ENCODE results near the gene PBX1. TPM values are rescaled to one million over a fixed set of nuclear protein-coding genes. Genes with fewer than 3 reads are reported as not detected.

Gene PBX1
- total and polyA plus RNA-seq, 2 experiments from 2014 or later: 9.7 to 38.8 TPM

DNA sequence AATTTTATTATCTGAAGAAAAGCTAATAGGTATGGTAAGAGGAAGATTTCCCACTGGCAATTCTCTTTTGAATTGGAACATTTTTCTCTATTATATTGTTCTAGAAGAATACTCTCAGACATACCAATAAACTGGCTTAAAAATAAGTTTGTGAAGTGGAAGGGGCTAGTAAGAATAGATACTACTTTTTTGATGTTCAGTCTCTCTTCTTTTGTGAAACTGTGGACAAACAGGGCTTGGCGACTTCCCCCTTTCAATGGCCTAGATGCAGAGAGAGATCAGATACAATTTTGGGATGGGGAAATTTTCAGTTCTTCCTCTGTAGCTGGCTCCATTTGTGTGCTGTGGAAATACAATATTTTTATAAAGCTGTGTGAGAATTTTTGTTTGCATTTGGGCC is 2.5 kb downstream of the PBX1 start:
- WGBS, 2 experiments (ENCODE audit: low coverage in 1 of 2, low lambda C conversion rate in 2 of 2, missing lambda C conversion rate in 2 of 2): 0% methylated on average over 1 of the region's 1 CpG
- TF ChIP-seq EZH2 (IDR thresholded peaks at IDR 0.05; ENCODE audit: insufficient read depth, poor library complexity, severe bottlenecking) (no peak), EZH2phosphoT487 (IDR thresholded peaks at IDR 0.05; ENCODE audit: insufficient read depth, low read depth) (no peak)
- peaks cover 14% of the 10 kb centered on the region for H3F3A ChIP-seq (ENCODE audit: insufficient read depth)
- in situ Hi-C loops (cut with MboI): no loop called here
- no peaks in the 10 kb centered on the region for H3K9me2 ChIP-seq (ENCODE audit: insufficient read depth)
- peak overlapping the region; percentile 70; the same call in 1 of the 2 replicates for H2AFZ ChIP-seq
- H3K4me1 ChIP-seq (ENCODE audit: insufficient read depth): peaks cover 18% of the 10 kb centered on the region
- H3K9ac ChIP-seq: peak overlapping the region; percentile 87
- no peaks in the 10 kb centered on the region for H3K36me3 ChIP-seq (ENCODE audit: low read depth)
- H3K4me3 ChIP-seq: peak overlapping the region; percentile 84
- H3K79me2 ChIP-seq (ENCODE audit: insufficient read depth): peaks cover 70% of the 10 kb centered on the region
- no peaks in the 10 kb centered on the region for H3K9me3 ChIP-seq (ENCODE audit: low read depth)
- peak overlapping the region; percentile 65 for H3K27ac ChIP-seq
- peak overlapping the region; percentile 98 for H3K4me2 ChIP-seq (ENCODE audit: unreplicated experiment)
- H4K20me1 ChIP-seq (ENCODE audit: insufficient read depth): no peaks in the 10 kb centered on the region
- no peaks in the 10 kb centered on the region for H3K27me3 ChIP-seq (replicated peaks; ENCODE audit: insufficient read depth)
- DNase-seq: peak; percentile 44

DNA sequence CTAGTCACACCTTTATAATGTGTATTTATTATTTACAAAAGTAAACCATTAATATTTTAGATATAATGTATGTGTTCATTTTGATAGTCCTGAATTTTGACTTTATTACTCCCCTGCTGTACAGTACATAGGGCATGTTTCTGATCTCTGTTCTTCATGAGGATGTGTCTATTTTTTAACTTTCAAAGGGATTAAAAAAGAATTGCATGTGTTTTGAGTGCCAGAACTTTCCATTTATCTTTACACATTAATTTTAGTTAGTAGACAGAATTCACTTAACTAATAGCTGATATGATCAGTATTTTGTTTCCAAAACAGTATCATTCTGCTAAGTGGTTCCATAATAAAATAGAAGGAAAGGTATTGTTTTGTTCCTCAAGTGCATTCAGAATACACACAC is 3.1 kb downstream of the PBX1 start:
- Histone ChIP-seq H3K79me2 (ENCODE audit: insufficient read depth) (peaks cover 76% of the 10 kb centered on the region), H3K4me3 (peak overlapping the region; percentile 84), H3K9me2 (ENCODE audit: insufficient read depth) (no peaks in the 10 kb centered on the region), H4K20me1 (ENCODE audit: insufficient read depth) (no peaks in the 10 kb centered on the region), H3K4me1 (ENCODE audit: insufficient read depth) (peaks cover 24% of the 10 kb centered on the region), H3K9ac (peak overlapping the region; percentile 87), H3K4me2 (ENCODE audit: unreplicated experiment) (peak overlapping the region; percentile 98), H3K27ac (peak overlapping the region; percentile 65; the same call in 1 of the 2 replicates), H3K36me3 (ENCODE audit: low read depth) (no peaks in the 10 kb centered on the region), H3K27me3 (replicated peaks; ENCODE audit: insufficient read depth) (no peaks in the 10 kb centered on the region), H2AFZ (no peak overlapping the region), H3F3A (ENCODE audit: insufficient read depth) (peaks cover 14% of the 10 kb centered on the region), H3K9me3 (ENCODE audit: low read depth) (no peaks in the 10 kb centered on the region)
- in situ Hi-C loops (cut with MboI): no loop called here
- TF ChIP-seq EZH2phosphoT487 (IDR thresholded peaks at IDR 0.05; ENCODE audit: insufficient read depth, low read depth): 0 out of 2 replicates have a peak, but pooled peaks have one; percentile 30
- no peak for TF ChIP-seq EZH2 (IDR thresholded peaks at IDR 0.05; ENCODE audit: insufficient read depth, poor library complexity, severe bottlenecking)
- DNase-seq: no peak

DNA sequence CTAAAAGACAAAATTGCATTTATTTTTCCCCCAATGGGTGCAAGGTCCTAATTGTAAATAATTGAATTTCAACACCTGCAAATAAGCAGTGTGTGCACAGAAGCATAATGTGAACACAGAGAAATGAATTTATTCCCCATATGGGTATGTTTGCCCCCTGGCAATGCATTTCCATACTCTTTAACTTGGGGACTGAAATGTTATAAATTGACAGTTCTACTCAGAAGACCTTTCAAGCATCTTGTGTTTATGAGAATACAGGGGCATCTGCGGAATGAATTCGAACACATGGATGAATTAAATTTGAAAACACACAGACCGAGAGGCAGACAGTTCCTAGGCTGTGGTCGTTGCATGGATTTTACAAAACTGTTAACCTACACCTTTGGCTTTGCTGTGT is 3.5 kb downstream of the PBX1 start:
- Histone ChIP-seq H3K9me2 (ENCODE audit: insufficient read depth) (no peaks in the 10 kb centered on the region), H3K27ac (peak overlapping the region; percentile 39; the same call in 1 of the 2 replicates), H3K4me1 (ENCODE audit: insufficient read depth) (peaks cover 24% of the 10 kb centered on the region), H3K4me2 (ENCODE audit: unreplicated experiment) (peak overlapping the region; percentile 98), H3K79me2 (ENCODE audit: insufficient read depth) (peaks cover 80% of the 10 kb centered on the region), H3K9me3 (ENCODE audit: low read depth) (no peaks in the 10 kb centered on the region), H3K4me3 (peak overlapping the region; percentile 84), H4K20me1 (ENCODE audit: insufficient read depth) (no peaks in the 10 kb centered on the region), H2AFZ (peak overlapping the region; percentile 61), H3K27me3 (replicated peaks; ENCODE audit: insufficient read depth) (no peaks in the 10 kb centered on the region), H3F3A (ENCODE audit: insufficient read depth) (peaks cover 14% of the 10 kb centered on the region), H3K36me3 (ENCODE audit: low read depth) (no peaks in the 10 kb centered on the region), H3K9ac (peak overlapping the region; percentile 87)
- peak; percentile 28 for DNase-seq
- TF ChIP-seq EZH2phosphoT487 (IDR thresholded peaks at IDR 0.05; ENCODE audit: insufficient read depth, low read depth) (no peak), EZH2 (IDR thresholded peaks at IDR 0.05; ENCODE audit: insufficient read depth, poor library complexity, severe bottlenecking) (no peak)
- WGBS, 2 experiments (ENCODE audit: low coverage in 1 of 2, low lambda C conversion rate in 2 of 2, missing lambda C conversion rate in 2 of 2): 1% methylated on average over 4 of the region's 4 CpGs
- in situ Hi-C loops (cut with MboI): no loop called here

DNA sequence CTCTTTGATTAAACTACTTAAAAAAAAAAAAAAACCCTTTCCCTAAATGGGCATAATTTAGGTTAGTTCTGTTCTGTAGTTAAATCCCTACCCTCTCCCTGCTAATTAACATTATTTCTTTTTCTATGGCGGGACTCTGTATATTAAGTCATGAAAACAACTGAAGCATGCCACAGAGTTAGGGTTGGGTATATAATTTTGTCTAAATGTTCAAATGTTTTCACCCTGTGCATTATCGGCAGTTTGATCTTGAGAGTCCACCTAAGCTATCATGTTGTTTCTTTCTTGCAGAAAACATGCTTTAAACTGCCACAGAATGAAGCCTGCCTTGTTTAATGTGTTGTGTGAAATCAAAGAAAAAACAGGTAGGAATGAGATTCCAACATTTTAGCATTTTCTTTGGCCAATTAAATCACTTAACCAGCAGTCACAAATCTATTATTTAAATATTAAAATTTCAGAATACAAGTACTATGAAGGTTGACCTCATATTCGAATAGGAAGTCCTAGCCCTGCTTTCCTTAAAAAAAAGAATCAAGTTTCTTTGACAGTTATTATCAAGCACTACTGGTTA is 4.0 kb downstream of the PBX1 start:
- H3K27ac ChIP-seq: peak overlapping the region; percentile 39
- 0 to 3% methylated on average over 3 of the region's 3 CpGs for WGBS, 2 experiments (ENCODE audit: low coverage in 1 of 2, low lambda C conversion rate in 2 of 2, missing lambda C conversion rate in 2 of 2)
- peak overlapping the region; percentile 98 for H3K4me2 ChIP-seq (ENCODE audit: unreplicated experiment)
- H3K36me3 ChIP-seq (ENCODE audit: low read depth): no peaks in the 10 kb centered on the region
- TF ChIP-seq EZH2 (IDR thresholded peaks at IDR 0.05; ENCODE audit: insufficient read depth, poor library complexity, severe bottlenecking): no peak
- no peak for TF ChIP-seq EZH2phosphoT487 (IDR thresholded peaks at IDR 0.05; ENCODE audit: insufficient read depth, low read depth)
- no peaks in the 10 kb centered on the region for H3K27me3 ChIP-seq (replicated peaks; ENCODE audit: insufficient read depth)
- H3K79me2 ChIP-seq (ENCODE audit: insufficient read depth): peaks cover 85% of the 10 kb centered on the region
- H3K9me3 ChIP-seq (ENCODE audit: low read depth): no peaks in the 10 kb centered on the region
- peaks cover 24% of the 10 kb centered on the region for H3K4me1 ChIP-seq (ENCODE audit: insufficient read depth)
- peak overlapping the region; percentile 87 for H3K9ac ChIP-seq
- peak overlapping the region; percentile 84 for H3K4me3 ChIP-seq
- H2AFZ ChIP-seq: peak overlapping the region; percentile 61
- peaks cover 14% of the 10 kb centered on the region for H3F3A ChIP-seq (ENCODE audit: insufficient read depth)
- H3K9me2 ChIP-seq (ENCODE audit: insufficient read depth): no peaks in the 10 kb centered on the region
- in situ Hi-C loops (cut with MboI): no loop called here
- DNase-seq: peak; percentile 15
- H4K20me1 ChIP-seq (ENCODE audit: insufficient read depth): no peaks in the 10 kb centered on the region
